ENCODE data around the gene OTOP2.

DNA sequence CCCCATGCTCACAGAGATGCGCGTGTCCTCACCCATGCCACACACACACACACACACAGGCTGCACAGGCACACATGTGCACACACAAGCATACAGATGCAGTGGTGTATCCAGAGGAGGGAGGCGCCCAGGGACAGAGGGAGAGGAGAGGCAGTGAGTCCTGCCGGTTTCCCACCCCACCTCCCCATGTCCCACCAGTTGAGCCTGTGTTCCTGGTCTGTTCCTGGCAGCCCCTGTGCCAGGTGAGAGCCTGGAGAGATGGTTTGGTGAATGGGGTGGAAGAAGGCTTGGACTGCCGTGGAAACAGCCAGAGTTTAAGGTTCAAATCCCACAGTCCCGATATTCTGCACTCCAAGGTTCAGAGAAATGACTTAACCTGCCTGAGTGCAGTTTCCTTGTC is 20.4 kb upstream of the OTOP2 start:
- no peak for TF ChIP-seq EZH2 (IDR thresholded peaks at IDR 0.05; ENCODE audit: insufficient read depth, poor library complexity, severe bottlenecking)
- no peak for TF ChIP-seq EZH2phosphoT487 (IDR thresholded peaks at IDR 0.05; ENCODE audit: insufficient read depth, low read depth)
